Measurements from ENCODE around the gene ABHD14A. TPM values are rescaled to one million over a fixed set of nuclear protein-coding genes. Genes with fewer than 3 reads are reported as not detected.

The ABHD14A gene
- total RNA-seq, 4 donors from 2014 or later = 2.2 to 14.8 (median 5.0) TPM

- no peak for TF ChIP-seq POLR2A (IDR thresholded peaks at IDR 0.05)
- no peak for TF ChIP-seq CTCF (IDR thresholded peaks at IDR 0.05)
- intact Hi-C loops (cut with DNase I; ENCODE audit: low total_unique reads) = loop anchor here (5.0 kb wide), 1 partner anchor 199 kb away; no protein-coding TSS in a partner anchor
- WGBS, 2 donors = 91 to 93% methylated on average over 21 of the region's 21 CpGs
- H3K4me3 ChIP-seq (ENCODE audit: low read depth, poor library complexity, severe bottlenecking) = no peak overlapping the region
- DNase-seq (ENCODE audit: low spot score in 2 of 2) = peak in 1 of 2 donors; percentile 86
These were observed 31.1 kb upstream of the ABHD14A start for GRCh38 chr3:51943451-51944391.

GRCh38 chr3:51944451-51945021 is 30.3 kb upstream of the ABHD14A start:
- intact Hi-C loops (cut with DNase I; ENCODE audit: low total_unique reads) = loop anchor here (5.0 kb wide), 1 partner anchor 198 kb away; no protein-coding TSS in a partner anchor
- H3K4me3 ChIP-seq (ENCODE audit: low read depth, poor library complexity, severe bottlenecking) = no peak overlapping the region
- TF ChIP-seq CTCF (IDR thresholded peaks at IDR 0.05) (no peak), POLR2A (IDR thresholded peaks at IDR 0.05) (no peak)
- 87 to 90% methylated on average over 11 of the region's 11 CpGs for WGBS, 2 donors
- DNase-seq (ENCODE audit: low spot score in 2 of 2) = peak in 1 of 2 donors; percentile 87

- DNase-seq (ENCODE audit: low spot score in 2 of 2) = no peak
- 81 to 89% methylated on average over 17 to 18 of the region's 18 CpGs for WGBS, 2 donors
- no peak for TF ChIP-seq CTCF (IDR thresholded peaks at IDR 0.05)
- TF ChIP-seq POLR2A (IDR thresholded peaks at IDR 0.05) = no peak
- H3K4me3 ChIP-seq (ENCODE audit: low read depth, poor library complexity, severe bottlenecking) = no peak overlapping the region
- intact Hi-C loops (cut with DNase I; ENCODE audit: low total_unique reads) = no loop called here
These were observed 29.6 kb upstream of the ABHD14A start for GRCh38 chr3:51945031-51945840.

GRCh38 chr3:51945926-51946705 is 28.7 kb upstream of the ABHD14A start:
- WGBS, 2 donors = 91 to 93% methylated on average over 13 to 14 of the region's 14 CpGs
- intact Hi-C loops (cut with DNase I; ENCODE audit: low total_unique reads) = no loop called here
- no peak overlapping the region for H3K4me3 ChIP-seq (ENCODE audit: low read depth, poor library complexity, severe bottlenecking)
- no peak for TF ChIP-seq CTCF (IDR thresholded peaks at IDR 0.05)
- no peak for TF ChIP-seq POLR2A (IDR thresholded peaks at IDR 0.05)
- DNase-seq (ENCODE audit: low spot score in 2 of 2) = no peak

- WGBS, 2 donors = 88 to 91% methylated on average over 4 of the region's 4 CpGs
- no peak for DNase-seq (ENCODE audit: low spot score in 2 of 2)
- TF ChIP-seq POLR2A (IDR thresholded peaks at IDR 0.05) (no peak), CTCF (IDR thresholded peaks at IDR 0.05) (no peak)
- H3K4me3 ChIP-seq (ENCODE audit: low read depth, poor library complexity, severe bottlenecking) = no peak overlapping the region
- intact Hi-C loops (cut with DNase I; ENCODE audit: low total_unique reads) = no loop called here
These were observed 28.1 kb upstream of the ABHD14A start for GRCh38 chr3:51946796-51947195.

Measured in lower leg skin (tissue), 4 donors.